ENCODE measurements around the gene POC1A. TPM values are rescaled to one million over a fixed set of nuclear protein-coding genes. Genes with fewer than 3 reads are reported as not detected.

POC1A gene
- polyA plus RNA-seq (7.2 to 11.5 TPM (median 11.3 TPM) in 3 replicates), polyA minus RNA-seq (11.7 to 21.4 TPM (median 18.1 TPM) in 3 replicates)
- 0.70 TPM for polyA plus RNA-seq (2011; ENCODE audit: low read depth)
- 6.2 and 8.5 TPM in 2 replicates for polyA plus RNA-seq (2011; cell fraction: cytosol; rRNA removed)
- 5.5 and 7.7 TPM in 2 replicates for polyA plus RNA-seq (2011; cell fraction: nucleus; rRNA removed)
- 2.0 and 12.5 TPM in 2 replicates for polyA plus RNA-seq (2012; ENCODE audit: low replicate concordance)
- 8.8 TPM for polyA minus RNA-seq (2011; cell fraction: cytosol; rRNA and poly(A)+ RNA removed)
- polyA minus RNA-seq (2011; cell fraction: nucleus; rRNA and poly(A)+ RNA removed) = 4.9 and 7.3 TPM in 2 replicates

- Histone ChIP-seq H3K9me3 (ENCODE audit: control insufficient read depth, low read depth, low read length) (no peaks in the 10 kb centered on the region), H3K79me2 (ENCODE audit: control insufficient read depth, insufficient read depth, low read length) (peaks cover 13% of the 10 kb centered on the region), H3K27ac (ENCODE audit: control insufficient read depth, insufficient read depth, low read length) (peak within 1 kb of the TSS; percentile 79), H3K4me2 (ENCODE audit: control insufficient read depth, extremely low read depth, insufficient read depth, low read depth, low read length) (peak within 1 kb of the TSS; percentile 80), H3K27me3 (ENCODE audit: control insufficient read depth, extremely low read depth, insufficient read depth, low read length) (no peaks in the 10 kb centered on the region), H4K20me1 (ENCODE audit: control insufficient read depth, extremely low read depth, insufficient read depth, low read length) (no peaks in the 10 kb centered on the region), H2AFZ (ENCODE audit: control insufficient read depth, low read length) (peak within 1 kb of the TSS; percentile 96), H3K4me3 (ENCODE audit: control insufficient read depth in 2 of 3, extremely low read depth in 1 of 3, insufficient read depth in 2 of 3, low read depth in 1 of 3, low read length in 3 of 3) (peak within 1 kb of the TSS; percentile 78 to 92 (median 86)), H3K36me3 (ENCODE audit: control insufficient read depth in 2 of 2, extremely low read depth in 1 of 2, insufficient read depth in 2 of 2, low read length in 2 of 2) (peaks cover 0 to 5% of the 10 kb centered on the region in 2 experiments), H3K9ac (ENCODE audit: control insufficient read depth, extremely low read depth, insufficient read depth, low read length) (peak within 1 kb of the TSS; percentile 83), H3K4me1 (ENCODE audit: control insufficient read depth, extremely low read depth, insufficient read depth, low read length) (peaks cover 6% of the 10 kb centered on the region), H3K9me1 (ENCODE audit: control insufficient read depth, extremely low read depth, insufficient read depth, low read length) (no peaks in the 10 kb centered on the region)
- dilution Hi-C loops (cut with MboI; ENCODE audit: extremely low pct_ligation_motif_present, low sequenced_read_pairs) = no loop called here
- FAIRE-seq = peak; percentile 85
- no peak for TF ChIP-seq CTCF (optimal IDR thresholded peaks at IDR 0.05 in 1 of 3, IDR thresholded peaks at IDR 0.05 in 1 of 3, conservative IDR thresholded peaks at IDR 0.05 in 1 of 3; ENCODE audit: extremely low read depth in 1 of 3, insufficient read depth in 2 of 3, low read length in 3 of 3)
- TF ChIP-seq EZH2 (IDR thresholded peaks at IDR 0.05; ENCODE audit: low read length) = no peak
- DNase-seq (ENCODE audit: low read depth, low spot score) = peak; percentile 81
Measured at GRCh38 chr3:52154135-52155094, at the start of gene POC1A. TSS of gene POC1A (minus strand) at chr3:52154423. CDS start at chr3:52154372, 51 bp downstream.

- DNase-seq (ENCODE audit: low read depth, low spot score) (no peak), FAIRE-seq (no peak)
- no peak overlapping the region for H3K4me3 ChIP-seq (ENCODE audit: control insufficient read depth in 2 of 3, extremely low read depth in 1 of 3, insufficient read depth in 2 of 3, low read depth in 1 of 3, low read length in 3 of 3)
- H2AFZ ChIP-seq (ENCODE audit: control insufficient read depth, low read length) = no peak overlapping the region
- peaks cover 30 to 56% of the 10 kb centered on the region in 2 experiments for H3K36me3 ChIP-seq (ENCODE audit: control insufficient read depth in 2 of 2, extremely low read depth in 1 of 2, insufficient read depth in 2 of 2, low read length in 2 of 2)
- H3K27me3 ChIP-seq (ENCODE audit: control insufficient read depth, extremely low read depth, insufficient read depth, low read length) = no peaks in the 10 kb centered on the region
- H3K4me2 ChIP-seq (ENCODE audit: control insufficient read depth, extremely low read depth, insufficient read depth, low read depth, low read length) = no peak overlapping the region
- no peak for TF ChIP-seq CTCF (optimal IDR thresholded peaks at IDR 0.05 in 1 of 3, IDR thresholded peaks at IDR 0.05 in 1 of 3, conservative IDR thresholded peaks at IDR 0.05 in 1 of 3; ENCODE audit: extremely low read depth in 1 of 3, insufficient read depth in 2 of 3, low read length in 3 of 3)
- TF ChIP-seq EZH2 (IDR thresholded peaks at IDR 0.05; ENCODE audit: low read length) = no peak
- peaks cover 11% of the 10 kb centered on the region for H3K79me2 ChIP-seq (ENCODE audit: control insufficient read depth, insufficient read depth, low read length)
- H3K9me3 ChIP-seq (ENCODE audit: control insufficient read depth, low read depth, low read length) = no peaks in the 10 kb centered on the region
- dilution Hi-C loops (cut with MboI; ENCODE audit: extremely low pct_ligation_motif_present, low sequenced_read_pairs) = no loop called here
- H4K20me1 ChIP-seq (ENCODE audit: control insufficient read depth, extremely low read depth, insufficient read depth, low read length) = no peaks in the 10 kb centered on the region
- no peaks in the 10 kb centered on the region for H3K9me1 ChIP-seq (ENCODE audit: control insufficient read depth, extremely low read depth, insufficient read depth, low read length)
- no peak overlapping the region for H3K9ac ChIP-seq (ENCODE audit: control insufficient read depth, extremely low read depth, insufficient read depth, low read length)
- H3K4me1 ChIP-seq (ENCODE audit: control insufficient read depth, extremely low read depth, insufficient read depth, low read length) = peaks cover 22% of the 10 kb centered on the region
- no peak overlapping the region for H3K27ac ChIP-seq (ENCODE audit: control insufficient read depth, insufficient read depth, low read length)
Measured at GRCh38 chr3:52203701-52204100, 49.5 kb upstream of the POC1A start.

Measured in keratinocyte (primary cell).